PFSK-1 (cell line): ENCODE data around the gene WDFY3.

Source experiments
- FOXP2 ChIP-seq: optimal IDR thresholded peaks from 2 replicates; pipeline ENCODE3; 2011; ENCODE audit warnings: borderline replicate concordance, control low read depth, inconsistent platforms; ENCODE audit not compliant: insufficient read depth; ENCODE audit errors: extremely low read length, extremely low read depth
- POLR2AphosphoS5 ChIP-seq: IDR thresholded peaks from 2 replicates; pipeline ENCODE4 v1.6.1; 2012; ENCODE audit warnings: low read depth, mild to moderate bottlenecking, control low read depth, low read length, moderate library complexity
- REST ChIP-seq, 2 experiments: IDR thresholded peaks; 2 replicates each; pipeline versions ENCODE4 v1.6.1 to v1.8.0; 2011 to 2012; ENCODE audit warnings: low read depth in 2 of 2, low read length in 2 of 2, control low read depth in 1 of 2, inconsistent platforms in 1 of 2, mild to moderate bottlenecking in 1 of 2, moderate library complexity in 1 of 2; ENCODE audit not compliant: insufficient read depth in 1 of 2
- SIN3A ChIP-seq: IDR thresholded peaks from 2 replicates; pipeline ENCODE4 v1.6.1; 2012; ENCODE audit warnings: mild to moderate bottlenecking, low read length, moderate library complexity, borderline replicate concordance; ENCODE audit not compliant: insufficient read depth
- TAF1 ChIP-seq: IDR thresholded peaks from 2 replicates; pipeline ENCODE4 v1.6.1; 2012; ENCODE audit warnings: low read length, control low read depth, borderline replicate concordance; ENCODE audit not compliant: insufficient read depth

The WDFY3 gene

DNA sequence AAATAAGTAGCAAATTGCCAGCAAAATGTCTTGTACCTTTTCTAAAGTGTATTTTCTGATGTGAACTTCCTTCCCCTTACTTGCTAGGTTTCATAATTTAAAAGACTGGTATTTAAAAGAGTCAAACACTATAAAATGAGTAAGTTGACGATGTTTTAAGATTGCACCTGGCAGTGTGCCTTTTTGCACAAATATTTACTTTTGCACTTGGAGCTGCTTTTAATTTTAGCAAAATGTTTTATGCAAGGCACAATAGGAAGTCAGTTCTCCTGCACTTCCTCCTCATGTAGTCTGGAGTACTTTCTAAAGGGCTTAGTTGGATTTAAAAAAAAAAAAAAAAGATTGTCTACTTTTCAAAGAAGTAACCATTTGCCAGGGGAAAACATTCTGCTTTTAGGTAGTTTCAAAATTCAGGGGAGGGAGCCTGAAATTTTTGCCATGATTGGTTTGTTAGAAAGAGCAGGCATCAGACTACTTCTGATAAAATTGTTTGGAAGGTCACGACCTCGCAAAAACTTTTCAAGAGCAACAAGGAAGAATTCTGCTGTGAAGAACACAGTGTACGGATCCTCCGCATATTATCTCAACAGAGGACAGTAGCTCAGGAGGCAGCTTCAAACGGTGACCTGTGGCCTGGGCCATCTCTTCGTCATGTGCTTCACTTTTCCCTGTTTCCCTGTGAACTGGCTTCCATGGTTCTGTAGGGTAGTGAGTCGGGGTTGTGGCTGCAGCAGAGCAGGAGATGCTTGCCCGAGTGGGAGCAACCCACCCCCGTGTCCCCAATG is 317.4 kb downstream of the WDFY3 start:
- TF ChIP-seq SIN3A = no peak
- TF ChIP-seq TAF1 = no peak
- TF ChIP-seq POLR2AphosphoS5 = no peak
- no peak for TF ChIP-seq REST (IDR thresholded peaks at IDR 0.05; ENCODE audit: insufficient read depth in 1 of 2, low read depth in 2 of 2, low read length in 2 of 2)
- no peak for TF ChIP-seq FOXP2

GRCh38 chr4:84648178-84648577 is 318.3 kb downstream of the WDFY3 start:
- TF ChIP-seq REST (IDR thresholded peaks at IDR 0.05; ENCODE audit: insufficient read depth in 1 of 2, low read depth in 2 of 2, low read length in 2 of 2) (no peak), TAF1 (no peak), POLR2AphosphoS5 (no peak), FOXP2 (no peak), SIN3A (no peak)

DNA sequence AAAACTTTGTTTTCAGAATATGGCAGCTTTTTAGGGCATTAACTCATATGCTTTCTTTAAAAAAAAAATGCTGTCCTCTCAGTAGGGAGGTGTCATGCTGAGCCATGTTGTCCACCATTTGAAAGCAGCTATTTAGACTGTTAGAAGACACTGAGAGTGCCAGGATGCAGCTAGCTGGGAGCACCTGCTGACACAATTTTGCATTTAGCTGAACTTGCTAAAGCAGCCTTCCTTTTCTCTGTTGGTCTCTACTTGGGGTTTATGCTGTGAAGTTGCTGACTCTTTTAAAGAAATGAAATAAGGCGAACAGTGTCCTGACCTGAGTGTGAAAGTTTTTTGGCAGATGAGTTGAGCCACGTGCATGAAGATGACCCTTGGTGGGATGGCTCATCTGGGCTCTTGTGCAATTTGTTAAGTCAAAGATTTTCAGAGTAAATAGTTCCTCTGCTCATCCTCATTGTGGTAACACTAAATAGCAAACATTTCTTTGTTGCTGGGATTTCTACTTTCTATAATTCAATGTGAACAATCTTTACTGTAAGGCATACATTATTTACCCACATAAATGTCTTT is 319.1 kb downstream of the WDFY3 start:
- TF ChIP-seq REST (IDR thresholded peaks at IDR 0.05; ENCODE audit: insufficient read depth in 1 of 2, low read depth in 2 of 2, low read length in 2 of 2) = no peak
- TF ChIP-seq TAF1 = no peak
- TF ChIP-seq POLR2AphosphoS5 = no peak
- TF ChIP-seq SIN3A = no peak
- no peak for TF ChIP-seq FOXP2

DNA sequence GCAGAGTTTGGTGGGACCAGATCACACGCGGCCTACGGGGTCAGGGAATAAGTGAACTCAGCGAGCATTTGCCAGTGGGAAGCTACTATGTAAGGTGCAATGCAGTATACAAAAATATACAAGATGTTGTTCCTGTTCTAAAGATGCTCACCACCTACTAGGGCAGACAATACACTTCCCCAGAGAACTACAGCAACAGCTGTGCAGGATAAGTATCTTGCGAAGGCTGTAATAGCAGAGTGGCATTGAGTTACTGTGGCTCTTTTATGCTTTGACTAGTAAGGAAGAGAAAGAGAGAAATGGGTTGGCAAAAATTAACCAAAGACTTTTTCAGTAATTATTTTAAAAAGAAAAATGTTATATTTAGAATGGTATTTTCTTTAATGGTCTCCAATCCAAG is 322.4 kb downstream of the WDFY3 start:
- TF ChIP-seq POLR2AphosphoS5 (no peak), REST (IDR thresholded peaks at IDR 0.05; ENCODE audit: insufficient read depth in 1 of 2, low read depth in 2 of 2, low read length in 2 of 2) (no peak), SIN3A (no peak), FOXP2 (no peak), TAF1 (no peak)

DNA sequence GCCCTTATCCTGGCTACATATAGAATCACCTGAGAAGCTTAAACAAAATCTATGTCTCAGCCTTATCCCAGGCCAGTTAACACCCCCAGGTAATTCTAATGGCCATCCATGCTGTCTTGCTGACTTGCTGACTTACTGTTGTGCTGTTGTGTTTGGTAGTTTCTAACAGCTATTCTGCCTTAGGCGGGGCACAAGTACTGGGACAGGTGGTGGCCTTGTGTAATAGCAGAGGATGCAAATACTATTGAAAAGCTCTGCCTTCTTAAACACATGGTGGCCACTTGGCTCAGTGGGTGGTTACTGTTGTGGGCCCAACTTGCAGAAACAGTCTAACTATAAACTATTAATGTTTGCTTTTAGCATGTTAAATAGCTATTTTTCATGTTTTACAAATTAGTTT is 327.3 kb downstream of the WDFY3 start:
- TF ChIP-seq TAF1 (no peak), SIN3A (no peak), POLR2AphosphoS5 (no peak), FOXP2 (no peak), REST (IDR thresholded peaks at IDR 0.05; ENCODE audit: insufficient read depth in 1 of 2, low read depth in 2 of 2, low read length in 2 of 2) (no peak)
